Measurements from ENCODE around the gene UXS1. TPM values are rescaled to one million over a fixed set of nuclear protein-coding genes. Genes with fewer than 3 reads are reported as not detected.

UXS1 gene
- total RNA-seq, 3 donors from 2014 or later: 17.9 to 38.1 (median 30.5) TPM

- H3K27me3 ChIP-seq: no peaks in the 10 kb centered on the region
- intact Hi-C loops (cut with DNase I; ENCODE audit: low total_unique reads): no loop called here
- no peak overlapping the region for H3K4me3 ChIP-seq
- no peaks in the 10 kb centered on the region for H3K9me3 ChIP-seq
- H3K4me1 ChIP-seq: no peaks in the 10 kb centered on the region
- no peak for DNase-seq (ENCODE audit: low spot score in 2 of 2)
- H3K27ac ChIP-seq: no peak overlapping the region
- no peaks in the 10 kb centered on the region for H3K36me3 ChIP-seq
- TF ChIP-seq CTCF (IDR thresholded peaks at IDR 0.05) (no peak), POLR2A (IDR thresholded peaks at IDR 0.05) (no peak), POLR2AphosphoS5 (IDR thresholded peaks at IDR 0.05) (no peak)
These were observed 104.5 kb downstream of the UXS1 start for GRCh38 chr2:106089611-106090010.

- no peaks in the 10 kb centered on the region for H3K4me1 ChIP-seq
- intact Hi-C loops (cut with DNase I; ENCODE audit: low total_unique reads): no loop called here
- TF ChIP-seq CTCF (IDR thresholded peaks at IDR 0.05) (no peak), POLR2AphosphoS5 (IDR thresholded peaks at IDR 0.05) (no peak), POLR2A (IDR thresholded peaks at IDR 0.05) (no peak)
- H3K4me3 ChIP-seq: no peak overlapping the region
- no peaks in the 10 kb centered on the region for H3K27me3 ChIP-seq
- no peak for DNase-seq (ENCODE audit: low spot score in 2 of 2)
- no peak overlapping the region for H3K27ac ChIP-seq
- no peaks in the 10 kb centered on the region for H3K9me3 ChIP-seq
- H3K36me3 ChIP-seq: no peaks in the 10 kb centered on the region
These were observed 108.7 kb downstream of the UXS1 start for GRCh38 chr2:106085181-106085940.

- no peak overlapping the region for H3K27ac ChIP-seq
- H3K4me1 ChIP-seq: no peaks in the 10 kb centered on the region
- H3K27me3 ChIP-seq: no peaks in the 10 kb centered on the region
- intact Hi-C loops (cut with DNase I; ENCODE audit: low total_unique reads): no loop called here
- H3K4me3 ChIP-seq: no peak overlapping the region
- DNase-seq (ENCODE audit: low spot score in 2 of 2): no peak
- TF ChIP-seq POLR2AphosphoS5 (IDR thresholded peaks at IDR 0.05) (no peak), POLR2A (IDR thresholded peaks at IDR 0.05) (no peak), CTCF (IDR thresholded peaks at IDR 0.05) (no peak)
- no peaks in the 10 kb centered on the region for H3K9me3 ChIP-seq
- H3K36me3 ChIP-seq: no peaks in the 10 kb centered on the region
These were observed 113.1 kb downstream of the UXS1 start for GRCh38 chr2:106080959-106081358.

GRCh38 chr2:106078096-106078495 is 116.0 kb downstream of the UXS1 start:
- H3K27me3 ChIP-seq: no peaks in the 10 kb centered on the region
- no peak overlapping the region for H3K4me3 ChIP-seq
- no peak overlapping the region for H3K27ac ChIP-seq
- no peaks in the 10 kb centered on the region for H3K36me3 ChIP-seq
- DNase-seq (ENCODE audit: low spot score in 2 of 2): no peak
- no peaks in the 10 kb centered on the region for H3K9me3 ChIP-seq
- intact Hi-C loops (cut with DNase I; ENCODE audit: low total_unique reads): no loop called here
- no peaks in the 10 kb centered on the region for H3K4me1 ChIP-seq
- TF ChIP-seq CTCF (IDR thresholded peaks at IDR 0.05) (no peak), POLR2A (IDR thresholded peaks at IDR 0.05) (no peak), POLR2AphosphoS5 (IDR thresholded peaks at IDR 0.05) (no peak)

- DNase-seq (ENCODE audit: low spot score in 2 of 2): no peak
- Histone ChIP-seq H3K27ac (no peak overlapping the region), H3K36me3 (no peaks in the 10 kb centered on the region), H3K9me3 (no peaks in the 10 kb centered on the region), H3K27me3 (no peaks in the 10 kb centered on the region), H3K4me3 (no peak overlapping the region), H3K4me1 (no peaks in the 10 kb centered on the region)
- TF ChIP-seq POLR2A (IDR thresholded peaks at IDR 0.05): no peak
- TF ChIP-seq CTCF (IDR thresholded peaks at IDR 0.05): no peak
- TF ChIP-seq POLR2AphosphoS5 (IDR thresholded peaks at IDR 0.05): no peak
- intact Hi-C loops (cut with DNase I; ENCODE audit: low total_unique reads): no loop called here
These were observed 117.2 kb downstream of the UXS1 start for GRCh38 chr2:106076941-106077340.
